ENCODE results near the gene CASP5. TPM values are rescaled to one million over a fixed set of nuclear protein-coding genes. Genes with fewer than 3 reads are reported as not detected.

Gene CASP5
- not detected in 2 replicates for total RNA-seq

GRCh38 chr11:105023003-105023402, at the start of gene CASP5:
TSS of gene CASP5 (minus strand) at chr11:105023168. CDS start at chr11:105023136, 32 bp downstream.

DNA sequence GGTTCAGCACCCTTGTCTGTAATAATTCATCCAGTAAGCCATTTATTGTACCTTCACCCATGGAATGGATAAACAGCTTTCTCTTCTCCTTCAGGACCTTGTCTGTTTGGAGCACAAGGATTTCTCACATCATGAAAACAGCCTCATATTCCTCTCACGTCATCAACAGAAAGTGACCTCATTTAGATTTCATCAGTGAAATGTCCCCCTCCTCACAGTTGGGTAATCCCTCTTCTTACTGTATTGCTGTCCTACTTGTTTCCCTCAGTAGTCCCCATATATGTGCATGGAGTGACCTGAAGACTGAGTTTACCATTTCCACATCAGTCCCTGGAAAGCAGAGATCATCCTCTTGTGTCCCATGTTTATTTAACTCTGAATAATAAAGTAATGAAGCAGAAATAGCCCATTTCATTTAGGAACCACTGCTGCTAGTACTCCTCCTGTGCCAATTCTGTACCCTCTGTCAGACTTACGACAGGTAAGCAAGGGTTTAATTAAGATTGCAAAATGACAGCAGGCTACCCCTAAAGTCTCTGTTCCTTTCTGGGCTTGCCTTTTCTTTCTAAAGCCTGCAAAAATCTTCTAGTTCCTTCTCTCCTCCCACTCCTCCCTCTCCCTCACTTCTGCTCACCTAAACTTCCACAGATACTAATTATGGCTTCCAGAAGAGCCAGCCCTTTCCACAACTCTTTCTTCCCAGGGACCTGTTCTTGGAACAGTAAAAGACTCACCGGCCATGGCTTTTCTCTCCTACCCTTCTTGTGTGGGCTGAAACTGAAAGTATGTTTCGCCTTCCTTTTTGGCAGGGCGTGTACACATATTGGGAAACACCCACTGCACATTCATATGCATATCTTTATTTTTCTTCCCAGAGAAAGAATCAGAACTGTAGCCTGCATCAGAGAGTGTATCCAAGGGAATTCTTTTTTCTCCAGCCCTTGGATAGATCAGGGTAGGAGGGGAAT, 21.9 kb upstream of the CASP5 start, which contains the start of gene CARD16:
CARD16 (minus strand) TSS at position 779 of the 968 bp plus-strand sequence; CDS start at position 741, 38 bp downstream.

GRCh38 chr11:105034813-105035620, 12.0 kb upstream of the CASP5 start, which contains the start of gene CASP1:
TSS of gene CASP1 (minus strand) at chr11:105035144. CDS start at chr11:105035113, 31 bp downstream.

DNA sequence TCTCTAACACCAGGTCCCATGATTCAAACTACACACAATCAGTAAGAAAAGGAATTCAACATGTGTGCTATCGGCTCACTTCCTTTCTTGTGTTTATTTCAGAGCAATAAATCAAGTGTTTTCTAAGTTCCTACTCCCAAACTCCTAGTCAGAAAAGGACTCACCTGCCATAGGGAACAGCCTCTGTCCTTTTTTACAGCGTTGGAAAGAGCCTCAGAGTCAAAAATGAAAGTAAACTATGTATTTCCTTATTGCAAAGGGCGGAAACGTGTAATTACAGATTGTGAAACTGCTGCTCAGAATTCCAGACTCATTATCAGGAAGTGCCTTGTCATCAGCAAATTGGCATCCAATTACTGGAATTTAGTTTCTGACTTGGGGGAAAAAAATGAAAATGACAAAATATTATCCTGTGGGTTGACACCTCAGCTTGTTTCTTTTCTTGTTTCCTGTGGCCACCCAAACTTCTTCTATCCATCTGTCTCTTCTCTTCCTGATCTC, 54.6 kb downstream of the CASP5 start, which contains the start of gene CASP4:
CASP4 (minus strand) TSS at position 220 of the 501 bp plus-strand sequence; CDS start at position 171, 49 bp downstream.

Other genes with a start within 250 kb of the CASP5 start
- gene CASP12, start 124.7 kb downstream of the CASP5 start, total RNA-seq: 0.06 TPM in 1 of 2 replicates, not detected in the other
- 166 and 167 TPM in 2 replicates for gene CASP4, start 54.6 kb downstream of the CASP5 start, total RNA-seq
- 33.2 and 34.4 TPM in 2 replicates for gene CASP1, start 12.0 kb upstream of the CASP5 start, total RNA-seq
- 15.3 and 17.0 TPM in 2 replicates for gene CARD16, start 22.2 kb upstream of the CASP5 start, total RNA-seq
- gene CARD18, start 116.6 kb upstream of the CASP5 start, total RNA-seq: not detected in 2 replicates